Stomach (tissue), 9 donors: Measurements from ENCODE around the gene ZFP92. TPM values are rescaled to one million over a fixed set of nuclear protein-coding genes. Genes with fewer than 3 reads are reported as not detected.

Experiments used
- DNase-seq, 2 donors: peaks; one replicate each; pipeline versions ENCODE4 v3.0.0 to v3.0.0-alpha.2; 2013 to 2019
- H3K27ac ChIP-seq, 5 donors: fragments of 200-600 bp in 4 of 5; sonication (generic) in 4 of 5; one replicate each; pipeline ENCODE4 v1.5.1; 2013 to 2019; ENCODE audit warnings: mild to moderate bottlenecking in 1 of 5, moderate library complexity in 1 of 5
- H3K27me3 ChIP-seq, 3 donors: fragments of 200-600 bp; sonication (generic); one replicate each; pipeline ENCODE4 v1.5.1; 2017 to 2019; ENCODE audit warnings: mixed run types in 1 of 3
- H3K36me3 ChIP-seq, 4 donors: fragments of 200-600 bp; sonication (generic); 1 replicate in 3 of 4; 2 replicates in 1 of 4; pipeline ENCODE4 v1.5.1; 2016 to 2019
- H3K4me1 ChIP-seq, 4 donors: fragments of 200-600 bp; sonication (generic); one replicate each; pipeline ENCODE4 v1.5.1; 2016 to 2019
- H3K4me3 ChIP-seq, 4 donors: fragments of 200-600 bp; sonication (generic) in 3 of 4; one replicate each; pipeline ENCODE4 v1.5.1; 2016 to 2019; ENCODE audit warnings: mild to moderate bottlenecking in 1 of 4
- H3K9me3 ChIP-seq, 4 donors: fragments of 200-600 bp; sonication (generic); one replicate each; pipeline ENCODE4 v1.5.1; 2016 to 2019
- CTCF ChIP-seq, 7 experiments: fragments of 450-650 bp in 4 of 7; fragments of 200-600 bp in 3 of 7; sonication (generic) in 3 of 7; IDR thresholded peaks; one replicate each; pipeline ENCODE4 v1.5.1; 2016 to 2019; ENCODE audit warnings: antibody characterized with exemption in 7 of 7, control low read depth in 2 of 7, mild to moderate bottlenecking in 1 of 7
- EP300 ChIP-seq: sonication (generic); formaldehyde crosslinking; IDR thresholded peaks from one replicate; pipeline ENCODE4 v1.6.1; 2017; ENCODE audit warnings: antibody characterized with exemption
- POLR2A ChIP-seq, 4 donors: fragments of 450-650 bp; IDR thresholded peaks; one replicate each; pipeline ENCODE4 v1.6.1; 2016; ENCODE audit warnings: antibody characterized with exemption in 4 of 4, control low read depth in 2 of 4, mild to moderate bottlenecking in 1 of 4, moderate library complexity in 1 of 4
- POLR2AphosphoS5 ChIP-seq, 3 donors: sonication (generic); formaldehyde crosslinking; IDR thresholded peaks; one replicate each; pipeline ENCODE4 v1.6.1; 2016; ENCODE audit warnings: antibody characterized with exemption in 3 of 3
- WGBS, 5 donors: extraction: QIAGEN DNeasy Blood & Tissue Kit in 3 of 5; methylation state at CpG; one replicate each; pipeline versions ENCODE4 v1.1.5 to v1.1.7; 2013 to 2018; 5-methylcytosine and 5-hydroxymethylcytosine counted together
- intact Hi-C: fragments of 100-400 bp; cut with DNase I; formaldehyde crosslinking; loops from one replicate; pipeline ENCODE4 v1.15.1; 2023; ENCODE audit warnings: low total_unique reads
- polyA plus RNA-seq, 3 donors: library from polyadenylated mRNA; stranded (reverse); fragments of 200-250 nt; gene quantifications; one replicate each; pipeline ENCODE4 v1.2.3, GENCODE V29; 2013
- total RNA-seq, 5 donors: library from RNA; depleted of rRNA; stranded (reverse); fragments of >200 nt; gene quantifications; one replicate each; pipeline versions ENCODE4 v1.1.0 to v1.2.3, GENCODE V29; 2014 to 2016
- donor health status: healthy with polysubstance abuse.
- donor health status: Bipolar disorder and iron deficiency.
- donor health status: healthy.

Gene ZFP92
- total and polyA plus RNA-seq, 8 donors: under 0.01 to 0.92 (median 0.31) TPM; not detected in 3

DNA sequence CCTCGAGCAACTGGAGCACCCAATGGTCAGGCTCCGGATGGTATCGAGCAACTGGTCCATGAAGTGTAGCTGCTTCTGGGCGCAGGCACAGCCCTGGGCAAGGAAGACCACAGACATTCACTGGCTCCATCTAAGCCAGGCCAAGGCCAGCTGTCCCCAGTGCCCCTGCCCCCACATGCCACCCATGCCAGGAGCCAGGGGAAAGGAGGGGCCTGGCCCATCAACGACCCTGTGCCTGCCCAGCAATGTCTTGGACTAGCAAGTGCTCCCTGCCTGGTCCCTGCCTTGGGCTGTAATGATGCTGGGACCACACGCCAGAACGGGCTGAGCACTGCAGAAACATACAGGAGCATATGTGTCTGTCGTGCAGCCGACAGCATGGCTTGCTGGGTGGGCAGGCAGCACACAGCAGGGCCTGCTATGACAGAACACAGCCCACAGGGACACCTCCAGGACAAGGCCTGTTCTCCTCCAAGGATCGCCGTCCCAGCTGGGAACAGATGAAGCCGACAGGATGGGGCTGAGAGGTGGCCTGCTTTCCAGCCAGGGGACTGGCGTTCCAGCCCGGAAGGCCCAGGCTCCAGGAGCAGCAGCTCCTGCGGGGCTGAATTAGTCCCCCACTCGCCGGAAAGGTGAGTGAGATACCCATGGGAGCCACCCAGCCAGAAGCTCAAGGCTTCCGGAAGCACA, 46.0 kb downstream of the ZFP92 start:
- WGBS, 5 donors: 86 to 96% (median 92%) methylated on average over 4 to 18 of the region's 18 CpGs
- DNase-seq: no peak
- Histone ChIP-seq H3K4me3 (no peak overlapping the region), H3K27ac (no peak overlapping the region), H3K36me3 (peaks cover 4 to 60% (median 44%) of the 10 kb centered on the region in 4 donors), H3K9me3 (peaks cover 0 to 4% (median 0%) of the 10 kb centered on the region in 4 donors), H3K4me1 (no peaks in the 10 kb centered on the region), H3K27me3 (peaks cover 0 to 14% (median 0%) of the 10 kb centered on the region in 3 donors)
- TF ChIP-seq POLR2AphosphoS5 (IDR thresholded peaks at IDR 0.05) (no peak), POLR2A (IDR thresholded peaks at IDR 0.05) (no peak), CTCF (IDR thresholded peaks at IDR 0.05) (no peak), EP300 (no peak)
- intact Hi-C loops: no loop called here

- no peak for DNase-seq
- H3K9me3 ChIP-seq: peaks cover 0 to 4% (median 0%) of the 10 kb centered on the region in 4 donors
- H3K4me3 ChIP-seq: no peak overlapping the region
- intact Hi-C loops: no loop called here
- TF ChIP-seq POLR2AphosphoS5 (IDR thresholded peaks at IDR 0.05) (no peak), POLR2A (IDR thresholded peaks at IDR 0.05) (no peak), EP300 (no peak), CTCF (IDR thresholded peaks at IDR 0.05) (no peak)
- peaks cover 4 to 61% (median 50%) of the 10 kb centered on the region in 4 donors for H3K36me3 ChIP-seq
- 77 to 93% (median 90%) methylated on average over 15 to 17 of the region's 17 CpGs for WGBS, 5 donors
- no peaks in the 10 kb centered on the region for H3K4me1 ChIP-seq
- H3K27ac ChIP-seq: no peak overlapping the region
- peaks cover 0 to 14% (median 0%) of the 10 kb centered on the region in 3 donors for H3K27me3 ChIP-seq
These were observed 46.7 kb downstream of the ZFP92 start for GRCh38 chrX:153457827-153458466.

DNA sequence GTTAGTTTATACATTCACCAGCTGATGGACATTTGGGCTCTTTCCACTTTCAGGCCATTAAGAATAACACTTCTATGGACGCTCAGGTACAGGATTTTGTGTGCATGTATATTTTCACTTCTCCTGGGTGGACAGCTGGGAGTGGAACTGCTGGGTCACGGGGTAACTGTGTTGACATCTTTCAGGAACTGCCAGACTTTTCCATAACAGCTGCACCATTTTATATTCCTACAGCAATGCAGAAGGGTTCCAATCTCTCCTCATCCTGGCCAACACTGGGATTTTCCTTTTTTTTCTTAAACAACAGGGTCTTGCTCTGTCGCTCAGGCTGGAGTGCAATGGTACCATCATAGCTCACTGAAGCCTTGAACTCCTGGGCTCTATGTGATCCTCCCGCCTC, 47.2 kb downstream of the ZFP92 start:
- Histone ChIP-seq H3K9me3 (peaks cover 0 to 4% (median 0%) of the 10 kb centered on the region in 4 donors), H3K27ac (no peak overlapping the region), H3K36me3 (peaks cover 4 to 64% (median 52%) of the 10 kb centered on the region in 4 donors), H3K27me3 (peaks cover 0 to 14% (median 0%) of the 10 kb centered on the region in 3 donors), H3K4me3 (no peak overlapping the region), H3K4me1 (no peaks in the 10 kb centered on the region)
- DNase-seq: no peak
- 77 to 92% (median 83%) methylated on average over 3 to 4 of the region's 4 CpGs for WGBS, 5 donors
- intact Hi-C loops: no loop called here
- TF ChIP-seq POLR2AphosphoS5 (IDR thresholded peaks at IDR 0.05) (no peak), EP300 (no peak), POLR2A (IDR thresholded peaks at IDR 0.05) (no peak), CTCF (IDR thresholded peaks at IDR 0.05) (no peak)

- Histone ChIP-seq H3K9me3 (peaks cover 0 to 4% (median 0%) of the 10 kb centered on the region in 4 donors), H3K36me3 (peaks cover 4 to 65% (median 42%) of the 10 kb centered on the region in 4 donors), H3K27me3 (peaks cover 0 to 14% (median 0%) of the 10 kb centered on the region in 3 donors), H3K4me1 (no peaks in the 10 kb centered on the region), H3K27ac (no peak overlapping the region), H3K4me3 (no peak overlapping the region)
- no peak for DNase-seq
- intact Hi-C loops: no loop called here
- WGBS, 5 donors: 90 to 94% (median 92%) methylated on average over 4 of the region's 4 CpGs
- TF ChIP-seq POLR2AphosphoS5 (IDR thresholded peaks at IDR 0.05) (no peak), POLR2A (IDR thresholded peaks at IDR 0.05) (no peak), CTCF (IDR thresholded peaks at IDR 0.05) (no peak), EP300 (no peak)
These were observed 48.7 kb downstream of the ZFP92 start for GRCh38 chrX:153459986-153460385.
